Measurements from ENCODE around the gene MCAM. TPM values are rescaled to one million over a fixed set of nuclear protein-coding genes. Genes with fewer than 3 reads are reported as not detected.

MCAM gene
- total and polyA plus RNA-seq, 4 donors: 2.2 to 49.6 (median 9.3) TPM

DNA sequence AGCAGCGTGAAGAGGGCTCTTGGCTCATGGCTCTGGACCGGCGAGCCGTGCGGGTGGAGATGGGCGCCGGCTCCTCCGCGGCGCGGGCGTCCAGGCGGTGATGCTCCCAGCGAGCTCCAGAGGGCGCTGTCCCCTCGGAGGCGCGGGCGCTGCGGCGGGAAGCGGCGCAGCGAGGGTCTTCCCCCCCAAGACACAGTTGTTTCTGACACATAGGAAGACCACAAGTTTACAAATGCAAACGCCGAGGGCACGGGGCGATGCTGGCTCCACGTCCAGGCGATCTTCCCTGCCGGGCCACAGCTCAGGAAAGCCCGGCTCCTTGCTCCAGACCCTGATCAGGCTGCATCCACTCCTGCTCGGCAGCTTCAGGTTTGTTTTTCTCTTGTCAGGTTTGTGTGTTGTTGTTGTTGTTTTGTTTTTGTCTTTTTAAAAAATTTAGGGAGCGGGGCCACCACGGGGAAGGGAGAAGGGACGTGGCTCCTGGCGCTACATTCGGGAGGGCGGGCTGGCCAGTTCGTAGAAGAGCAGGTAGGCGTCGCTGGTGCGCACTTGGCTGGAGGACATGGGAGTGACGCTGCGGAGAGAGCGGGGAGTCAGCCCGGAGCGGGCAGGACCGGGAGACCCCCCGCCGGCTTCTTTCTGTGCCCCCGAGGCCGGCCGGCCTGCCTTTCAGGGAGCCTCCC is 39.6 kb upstream of the MCAM start:
- 12% methylated on average over 54 of the region's 54 CpGs for WGBS
- Histone ChIP-seq H3K9ac (ENCODE audit: low read depth in 1 of 2, low read length in 2 of 2) (peak overlapping the region in 1 of 2 donors; percentile 36), H3K36me3 (ENCODE audit: control insufficient read depth in 4 of 4, insufficient read depth in 3 of 4, low read depth in 1 of 4, low read length in 3 of 4) (peaks cover 0 to 19% (median 11%) of the 10 kb centered on the region in 4 donors), H3K4me3 (ENCODE audit: low read depth in 1 of 3, low read length in 3 of 3) (peak overlapping the region; percentile 33 to 45 (median 44)), H3K27ac (ENCODE audit: low read depth in 1 of 2, low read length in 2 of 2) (no peak overlapping the region), H3K9me3 (ENCODE audit: control insufficient read depth in 4 of 4, low read length in 3 of 4) (no peaks in the 10 kb centered on the region), H3K4me1 (ENCODE audit: control insufficient read depth in 4 of 4, insufficient read depth in 4 of 4, low read length in 3 of 4) (peaks cover 7 to 40% (median 18%) of the 10 kb centered on the region in 4 donors), H3K27me3 (ENCODE audit: control insufficient read depth in 4 of 4, insufficient read depth in 4 of 4, low read length in 3 of 4) (no peaks in the 10 kb centered on the region)
- no peak for TF ChIP-seq FOXA1 (IDR thresholded peaks at IDR 0.05)
- TF ChIP-seq, protein P1, sequence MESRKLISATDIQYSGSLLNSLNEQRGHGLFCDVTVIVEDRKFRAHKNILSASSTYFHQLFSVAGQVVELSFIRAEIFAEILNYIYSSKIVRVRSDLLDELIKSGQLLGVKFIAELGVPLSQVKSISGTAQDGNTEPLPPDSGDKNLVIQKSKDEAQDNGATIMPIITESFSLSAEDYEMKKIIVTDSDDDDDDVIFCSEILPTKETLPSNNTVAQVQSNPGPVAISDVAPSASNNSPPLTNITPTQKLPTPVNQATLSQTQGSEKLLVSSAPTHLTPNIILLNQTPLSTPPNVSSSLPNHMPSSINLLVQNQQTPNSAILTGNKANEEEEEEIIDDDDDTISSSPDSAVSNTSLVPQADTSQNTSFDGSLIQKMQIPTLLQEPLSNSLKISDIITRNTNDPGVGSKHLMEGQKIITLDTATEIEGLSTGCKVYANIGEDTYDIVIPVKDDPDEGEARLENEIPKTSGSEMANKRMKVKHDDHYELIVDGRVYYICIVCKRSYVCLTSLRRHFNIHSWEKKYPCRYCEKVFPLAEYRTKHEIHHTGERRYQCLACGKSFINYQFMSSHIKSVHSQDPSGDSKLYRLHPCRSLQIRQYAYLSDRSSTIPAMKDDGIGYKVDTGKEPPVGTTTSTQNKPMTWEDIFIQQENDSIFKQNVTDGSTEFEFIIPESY (IDR thresholded peaks at IDR 0.05): no peak
- TF ChIP-seq, protein P2, sequence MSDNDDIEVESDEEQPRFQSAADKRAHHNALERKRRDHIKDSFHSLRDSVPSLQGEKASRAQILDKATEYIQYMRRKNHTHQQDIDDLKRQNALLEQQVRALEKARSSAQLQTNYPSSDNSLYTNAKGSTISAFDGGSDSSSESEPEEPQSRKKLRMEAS (IDR thresholded peaks at IDR 0.05): no peak
- no peak for TF ChIP-seq HNF4G (IDR thresholded peaks at IDR 0.05)
- TF ChIP-seq TAF1 (conservative IDR thresholded peaks at IDR 0.05): no peak
- TF ChIP-seq JUND (IDR thresholded peaks at IDR 0.05): no peak
- peak; percentile 77 for TF ChIP-seq CTCF (IDR thresholded peaks at IDR 0.05; ENCODE audit: low read depth, low read length, missing input control)
- TF ChIP-seq, protein P3, sequence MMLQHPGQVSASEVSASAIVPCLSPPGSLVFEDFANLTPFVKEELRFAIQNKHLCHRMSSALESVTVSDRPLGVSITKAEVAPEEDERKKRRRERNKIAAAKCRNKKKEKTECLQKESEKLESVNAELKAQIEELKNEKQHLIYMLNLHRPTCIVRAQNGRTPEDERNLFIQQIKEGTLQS (IDR thresholded peaks at IDR 0.05): no peak
- no peak for TF ChIP-seq SP1 (IDR thresholded peaks at IDR 0.05)
- TF ChIP-seq, protein P4, sequence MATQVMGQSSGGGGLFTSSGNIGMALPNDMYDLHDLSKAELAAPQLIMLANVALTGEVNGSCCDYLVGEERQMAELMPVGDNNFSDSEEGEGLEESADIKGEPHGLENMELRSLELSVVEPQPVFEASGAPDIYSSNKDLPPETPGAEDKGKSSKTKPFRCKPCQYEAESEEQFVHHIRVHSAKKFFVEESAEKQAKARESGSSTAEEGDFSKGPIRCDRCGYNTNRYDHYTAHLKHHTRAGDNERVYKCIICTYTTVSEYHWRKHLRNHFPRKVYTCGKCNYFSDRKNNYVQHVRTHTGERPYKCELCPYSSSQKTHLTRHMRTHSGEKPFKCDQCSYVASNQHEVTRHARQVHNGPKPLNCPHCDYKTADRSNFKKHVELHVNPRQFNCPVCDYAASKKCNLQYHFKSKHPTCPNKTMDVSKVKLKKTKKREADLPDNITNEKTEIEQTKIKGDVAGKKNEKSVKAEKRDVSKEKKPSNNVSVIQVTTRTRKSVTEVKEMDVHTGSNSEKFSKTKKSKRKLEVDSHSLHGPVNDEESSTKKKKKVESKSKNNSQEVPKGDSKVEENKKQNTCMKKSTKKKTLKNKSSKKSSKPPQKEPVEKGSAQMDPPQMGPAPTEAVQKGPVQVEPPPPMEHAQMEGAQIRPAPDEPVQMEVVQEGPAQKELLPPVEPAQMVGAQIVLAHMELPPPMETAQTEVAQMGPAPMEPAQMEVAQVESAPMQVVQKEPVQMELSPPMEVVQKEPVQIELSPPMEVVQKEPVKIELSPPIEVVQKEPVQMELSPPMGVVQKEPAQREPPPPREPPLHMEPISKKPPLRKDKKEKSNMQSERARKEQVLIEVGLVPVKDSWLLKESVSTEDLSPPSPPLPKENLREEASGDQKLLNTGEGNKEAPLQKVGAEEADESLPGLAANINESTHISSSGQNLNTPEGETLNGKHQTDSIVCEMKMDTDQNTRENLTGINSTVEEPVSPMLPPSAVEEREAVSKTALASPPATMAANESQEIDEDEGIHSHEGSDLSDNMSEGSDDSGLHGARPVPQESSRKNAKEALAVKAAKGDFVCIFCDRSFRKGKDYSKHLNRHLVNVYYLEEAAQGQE (IDR thresholded peaks at IDR 0.05): no peak
- peak; percentile 77 for TF ChIP-seq RAD21 (IDR thresholded peaks at IDR 0.05)
- no peak for TF ChIP-seq HNF4A (conservative IDR thresholded peaks at IDR 0.05)
- no peak for TF ChIP-seq FOXA2 (IDR thresholded peaks at IDR 0.05)
- TF ChIP-seq YY1 (IDR thresholded peaks at IDR 0.05): no peak
- no peak for TF ChIP-seq EGR1 (IDR thresholded peaks at IDR 0.05; ENCODE audit: low read depth in 2 of 2)
- no peak for TF ChIP-seq NR2F2 (IDR thresholded peaks at IDR 0.05)
- no peak for TF ChIP-seq RXRA (IDR thresholded peaks at IDR 0.05)
- DNase-seq (ENCODE audit: low spot score): peak; percentile 76
